GM12875 (cell line): ENCODE data around the gene FOXO1.

Experiments
- H3K4me3 ChIP-seq: one replicate; pipeline ENCODE4 v1.5.1; 2011; ENCODE audit warnings: low read depth, low read length, control low read depth
- TF ChIP-seq, protein P1 (sequence below): IDR thresholded peaks from 2 replicates; pipeline ENCODE4 v1.5.1; 2011; ENCODE audit warnings: low read depth, mild to moderate bottlenecking, control low read depth, inconsistent platforms, low read length, moderate library complexity, borderline replicate concordance; ENCODE audit not compliant: insufficient read depth

FOXO1 gene

GRCh38 chr13:40605573-40605972, 60.9 kb downstream of the FOXO1 start:
- TF ChIP-seq, protein P1, sequence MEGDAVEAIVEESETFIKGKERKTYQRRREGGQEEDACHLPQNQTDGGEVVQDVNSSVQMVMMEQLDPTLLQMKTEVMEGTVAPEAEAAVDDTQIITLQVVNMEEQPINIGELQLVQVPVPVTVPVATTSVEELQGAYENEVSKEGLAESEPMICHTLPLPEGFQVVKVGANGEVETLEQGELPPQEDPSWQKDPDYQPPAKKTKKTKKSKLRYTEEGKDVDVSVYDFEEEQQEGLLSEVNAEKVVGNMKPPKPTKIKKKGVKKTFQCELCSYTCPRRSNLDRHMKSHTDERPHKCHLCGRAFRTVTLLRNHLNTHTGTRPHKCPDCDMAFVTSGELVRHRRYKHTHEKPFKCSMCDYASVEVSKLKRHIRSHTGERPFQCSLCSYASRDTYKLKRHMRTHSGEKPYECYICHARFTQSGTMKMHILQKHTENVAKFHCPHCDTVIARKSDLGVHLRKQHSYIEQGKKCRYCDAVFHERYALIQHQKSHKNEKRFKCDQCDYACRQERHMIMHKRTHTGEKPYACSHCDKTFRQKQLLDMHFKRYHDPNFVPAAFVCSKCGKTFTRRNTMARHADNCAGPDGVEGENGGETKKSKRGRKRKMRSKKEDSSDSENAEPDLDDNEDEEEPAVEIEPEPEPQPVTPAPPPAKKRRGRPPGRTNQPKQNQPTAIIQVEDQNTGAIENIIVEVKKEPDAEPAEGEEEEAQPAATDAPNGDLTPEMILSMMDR, result no peak
- H3K4me3 ChIP-seq, result no peak overlapping the region

DNA sequence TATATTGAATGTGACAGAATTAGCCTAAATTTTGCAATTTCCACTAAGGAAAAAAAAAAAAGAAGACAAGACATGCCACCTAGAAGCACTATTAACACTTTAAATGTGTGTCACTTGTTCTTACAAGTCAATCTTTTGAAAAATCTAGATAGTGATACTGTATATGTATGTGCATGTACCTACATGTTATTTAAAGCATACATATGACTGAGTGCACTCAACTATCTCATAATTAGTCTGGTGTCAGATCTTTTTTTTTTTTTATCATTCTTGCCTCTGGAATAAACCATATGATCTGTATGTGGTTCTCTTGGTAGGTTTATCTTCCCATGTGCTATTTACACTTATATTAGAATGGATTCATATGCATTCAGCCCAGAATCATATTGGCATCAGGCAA, 62.3 kb downstream of the FOXO1 start:
- TF ChIP-seq, protein P1, result no peak

GRCh38 chr13:40600149-40600751, 66.2 kb downstream of the FOXO1 start:
- TF ChIP-seq, protein P1, result no peak
- H3K4me3 ChIP-seq, result no peak overlapping the region

More for the DNA sequence above, 62.3 kb downstream of the FOXO1 start:
- no peak overlapping the region for H3K4me3 ChIP-seq

DNA sequence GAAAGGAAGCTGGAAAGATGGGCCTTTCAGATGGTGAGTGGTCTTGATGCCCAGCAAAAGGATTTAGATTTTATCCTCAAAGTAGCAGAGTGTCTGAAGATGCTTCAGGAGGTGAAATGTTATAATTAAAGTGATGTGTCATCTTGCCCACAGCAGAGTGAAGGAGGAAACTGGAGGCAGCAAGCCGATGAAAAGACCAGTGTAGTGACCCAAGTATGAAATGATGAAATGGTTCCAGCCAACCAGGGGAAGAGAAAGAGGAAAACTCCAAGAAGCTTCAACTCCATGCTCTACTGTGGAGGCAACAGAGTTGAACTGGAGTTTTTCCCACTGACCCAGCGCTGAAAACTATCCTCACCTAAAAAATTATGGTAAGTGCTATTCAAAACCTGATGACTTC, 66.7 kb downstream of the FOXO1 start:
- TF ChIP-seq, protein P1, result no peak

GRCh38 chr13:40599124-40599523, 67.3 kb downstream of the FOXO1 start:
- H3K4me3 ChIP-seq, result no peak overlapping the region

More for the DNA sequence above, 66.7 kb downstream of the FOXO1 start:
- H3K4me3 ChIP-seq, result no peak overlapping the region

GRCh38 chr13:40598569-40598968, 67.9 kb downstream of the FOXO1 start:
- H3K4me3 ChIP-seq, result no peak overlapping the region

More at GRCh38 chr13:40599124-40599523, 67.3 kb downstream of the FOXO1 start:
- TF ChIP-seq, protein P1, result no peak

More at GRCh38 chr13:40598569-40598968, 67.9 kb downstream of the FOXO1 start:
- TF ChIP-seq, protein P1, result no peak
